Stimulated activated CD4-positive, alpha-beta T cell treated with anti-CD3 and anti-CD28 coated beads, Interleukin-15, amount 100 ng/mL, for 48 hours (primary cell): Measurements from ENCODE around the gene COLEC11.

Experiments used
- DNase-seq, 2 donors: peaks; one replicate each; pipeline ENCODE4 v3.0.0-alpha.2; 2020; ENCODE audit warnings: low read depth in 2 of 2

COLEC11 gene

GRCh38 chr2:3585261-3586109 lies 9.4 kb upstream of the COLEC11 start:
- DNase-seq: no peak

GRCh38 chr2:3586220-3586619 lies 8.7 kb upstream of the COLEC11 start:
- DNase-seq: no peak

- DNase-seq: no peak
Observed at GRCh38 chr2:3587021-3587420, 7.9 kb upstream of the COLEC11 start.

- no peak for DNase-seq
Observed at GRCh38 chr2:3587432-3587831, 7.5 kb upstream of the COLEC11 start.

- DNase-seq: no peak
Observed at GRCh38 chr2:3588084-3588483, 6.8 kb upstream of the COLEC11 start.

- DNase-seq: no peak
Observed at GRCh38 chr2:3589086-3589485, 5.8 kb upstream of the COLEC11 start.

GRCh38 chr2:3595404-3595803 lies 492 bp downstream of the COLEC11 start:
- DNase-seq: no peak

GRCh38 chr2:3595985-3596384 lies 1.1 kb downstream of the COLEC11 start:
- DNase-seq: peak; percentile 32 to 47

GRCh38 chr2:3596901-3597417 lies 2.0 kb downstream of the COLEC11 start:
- DNase-seq: no peak

- DNase-seq: peak in 1 of 2 donors; percentile 10
Observed at GRCh38 chr2:3597567-3597966, 2.7 kb downstream of the COLEC11 start.

GRCh38 chr2:3598197-3598910 lies 3.4 kb downstream of the COLEC11 start:
- no peak for DNase-seq

GRCh38 chr2:3598912-3599854 lies 4.3 kb downstream of the COLEC11 start:
- no peak for DNase-seq

GRCh38 chr2:3600256-3600855 lies 5.4 kb downstream of the COLEC11 start:
- no peak for DNase-seq

GRCh38 chr2:3601561-3602271 lies 6.8 kb downstream of the COLEC11 start:
- no peak for DNase-seq

GRCh38 chr2:3602553-3603339 lies 7.8 kb downstream of the COLEC11 start:
- DNase-seq: no peak

GRCh38 chr2:3603536-3604206 lies 8.8 kb downstream of the COLEC11 start:
- no peak for DNase-seq

- DNase-seq: no peak
Observed at GRCh38 chr2:3604207-3604877, 9.4 kb downstream of the COLEC11 start.
